ENCODE results near the gene GRAMD2A.

GRCh38 chr15:72176743-72177142 lies 20.8 kb downstream of the GRAMD2A start:
- TF ChIP-seq POLR2A (IDR thresholded peaks at IDR 0.05; ENCODE audit: low read length) (no peak), GATA1 (IDR thresholded peaks at IDR 0.05; ENCODE audit: low read depth, low read length) (no peak)
